Activated B cell treated with CpG ODN at 0.5 μM for 24 hours (primary cell): ENCODE data around the gene VAMP4. TPM values are rescaled to one million over a fixed set of nuclear protein-coding genes. Genes with fewer than 3 reads are reported as not detected.

ENCODE experiments used
- ATAC-seq: fragments of 200-7000 bp; cut with Tn5 transposase; one replicate; pipeline ENCODE4 v1.10.0; 2021; ENCODE audit warnings: low read depth, mild to moderate bottlenecking, moderate library complexity
- CTCF ChIA-PET: fragments of 350-600 bp; sonication (Branson Sonifier 250); formaldehyde crosslinking; loops from one replicate; lab custom pipeline; 2021; ENCODE audit warnings: antibody characterized with exemption; lab: Charles Lee
- POLR2A ChIA-PET: fragments of 350-600 bp; sonication (Branson Sonifier 250); formaldehyde crosslinking; loops from one replicate; lab custom pipeline; 2021; ENCODE audit warnings: antibody characterized with exemption; lab: Charles Lee
- DNase-seq: peaks from one replicate; pipeline ENCODE4 v3.0.0; 2022
- H3K27ac Mint-ChIP-seq: one replicate; pipeline ENCODE4 v1.8.0; 2020; ENCODE audit warnings: mixed read lengths
- H3K27me3 Mint-ChIP-seq: one replicate; pipeline ENCODE4 v1.8.0; 2021; ENCODE audit warnings: mixed read lengths
- H3K36me3 Mint-ChIP-seq: one replicate; pipeline ENCODE4 v1.8.0; 2021; ENCODE audit warnings: low read depth, mixed read lengths
- H3K4me1 Mint-ChIP-seq: one replicate; pipeline ENCODE4 v1.8.0; 2021; ENCODE audit warnings: mixed read lengths
- H3K4me3 Mint-ChIP-seq: one replicate; pipeline ENCODE4 v1.8.0; 2020; ENCODE audit warnings: mild to moderate bottlenecking, mixed read lengths
- H3K9me3 Mint-ChIP-seq: one replicate; pipeline ENCODE4 v1.8.0; 2020; ENCODE audit warnings: mixed read lengths
- CTCF ChIP-seq: fragments of 200-600 bp; IDR thresholded peaks from one replicate; pipeline ENCODE4 v1.8.0; 2022; ENCODE audit warnings: antibody characterized with exemption, mild to moderate bottlenecking
- intact Hi-C: fragments of 100-400 bp; cut with micrococcal nuclease; formaldehyde crosslinking; loops from one replicate; pipeline ENCODE4 v1.15.1; 2024
- total RNA-seq: library from RNA; stranded (reverse); gene quantifications from 2 replicates; pipeline ENCODE4 v1.2.3, GENCODE V29; 2022

VAMP4 gene
- total RNA-seq, 1 donor from 2014 or later: 10.5 TPM

- Mint-ChIP-seq H3K4me1 (peaks cover 37% of the 10 kb centered on the region), H3K27me3 (no peaks in the 10 kb centered on the region), H3K36me3 (peaks cover 39% of the 10 kb centered on the region), H3K27ac (peak overlapping the region; percentile 12), H3K4me3 (no peak overlapping the region), H3K9me3 (no peaks in the 10 kb centered on the region)
- POLR2A ChIA-PET: interaction anchor here (0.5 to 4.8 kb wide), 2 partner anchors 41 to 255 kb away, joined by 3 to 86 read pairs; partner anchors contain the start of genes METTL13 and PRRC2C
- no peak for TF ChIP-seq CTCF
- ATAC-seq: no peak
- no peak for DNase-seq
- intact Hi-C loops: loop anchor here (10.0 kb wide), 2 partner anchors 1206 to 1974 kb away; partner anchors contain the start of genes GORAB and KLHL20
- CTCF ChIA-PET: interaction anchor here (1.7 kb wide), 1 partner anchor 8 kb away, joined by 4 read pairs; no protein-coding TSS in a partner anchor
Observed at GRCh38 chr1:171740356-171740863, 1.5 kb downstream of the VAMP4 start.

- Mint-ChIP-seq H3K27me3 (no peaks in the 10 kb centered on the region), H3K4me3 (peak overlapping the region; percentile 32), H3K4me1 (peaks cover 37% of the 10 kb centered on the region), H3K27ac (no peak overlapping the region), H3K36me3 (peaks cover 43% of the 10 kb centered on the region), H3K9me3 (no peaks in the 10 kb centered on the region)
- POLR2A ChIA-PET: interaction anchor here (1.2 to 4.8 kb wide), 2 partner anchors 41 to 42 kb away, joined by 6 to 86 read pairs; partner anchors contain the start of gene METTL13
- intact Hi-C loops: loop anchor here (10.0 kb wide), 2 partner anchors 1205 to 1975 kb away; partner anchors contain the start of genes GORAB and KLHL20
- ATAC-seq: no peak
- no peak for DNase-seq
- CTCF ChIA-PET: interaction anchor here (1.0 kb wide), 1 partner anchor 10 kb away, joined by 3 read pairs; no protein-coding TSS in a partner anchor
- no peak for TF ChIP-seq CTCF
Observed at GRCh38 chr1:171739656-171740055, 2.2 kb downstream of the VAMP4 start.

GRCh38 chr1:171738911-171739310 lies 3.0 kb downstream of the VAMP4 start:
- peaks cover 37% of the 10 kb centered on the region for H3K4me1 Mint-ChIP-seq
- ATAC-seq (no peak), DNase-seq (no peak)
- ChIA-PET POLR2A (interaction anchor here (1.2 kb wide), 1 partner anchor 42 kb away, joined by 6 read pairs; the partner anchor contains the start of gene METTL13), CTCF (no interaction called here)
- H3K4me3 Mint-ChIP-seq: no peak overlapping the region
- intact Hi-C loops: no loop called here
- no peak for TF ChIP-seq CTCF
- H3K27ac Mint-ChIP-seq: no peak overlapping the region
- H3K27me3 Mint-ChIP-seq: no peaks in the 10 kb centered on the region
- H3K9me3 Mint-ChIP-seq: no peaks in the 10 kb centered on the region
- peaks cover 46% of the 10 kb centered on the region for H3K36me3 Mint-ChIP-seq

- Mint-ChIP-seq H3K27ac (no peak overlapping the region), H3K36me3 (peaks cover 45% of the 10 kb centered on the region), H3K27me3 (no peaks in the 10 kb centered on the region), H3K4me1 (peaks cover 17% of the 10 kb centered on the region), H3K4me3 (no peak overlapping the region), H3K9me3 (no peaks in the 10 kb centered on the region)
- intact Hi-C loops: no loop called here
- no peak for TF ChIP-seq CTCF
- CTCF ChIA-PET: no interaction called here
- DNase-seq: no peak
- no peak for ATAC-seq
- POLR2A ChIA-PET: no interaction called here
Observed at GRCh38 chr1:171736196-171736595, 5.7 kb downstream of the VAMP4 start.

- Mint-ChIP-seq H3K27ac (no peak overlapping the region), H3K4me3 (no peak overlapping the region), H3K9me3 (no peaks in the 10 kb centered on the region), H3K36me3 (peaks cover 51% of the 10 kb centered on the region), H3K4me1 (peaks cover 1% of the 10 kb centered on the region), H3K27me3 (no peaks in the 10 kb centered on the region)
- ATAC-seq: no peak
- CTCF ChIA-PET: interaction anchor here (1.2 kb wide), 1 partner anchor 10 kb away, joined by 3 read pairs; no protein-coding TSS in a partner anchor
- POLR2A ChIA-PET: no interaction called here
- no peak for DNase-seq
- no peak for TF ChIP-seq CTCF
- intact Hi-C loops: no loop called here
Observed at GRCh38 chr1:171730052-171730451, 11.8 kb downstream of the VAMP4 start.
